ENCODE results near the gene CYP19A1. TPM values are rescaled to one million over a fixed set of nuclear protein-coding genes. Genes with fewer than 3 reads are reported as not detected.

Gene CYP19A1
- total and polyA plus RNA-seq, 9 of the 15 experiments (the other 6 are each of a cell fraction or from before 2014, with no cell fraction given): 0.16 to 0.63 (median 0.47) TPM; not detected in 3

- TF ChIP-seq, protein P1, sequence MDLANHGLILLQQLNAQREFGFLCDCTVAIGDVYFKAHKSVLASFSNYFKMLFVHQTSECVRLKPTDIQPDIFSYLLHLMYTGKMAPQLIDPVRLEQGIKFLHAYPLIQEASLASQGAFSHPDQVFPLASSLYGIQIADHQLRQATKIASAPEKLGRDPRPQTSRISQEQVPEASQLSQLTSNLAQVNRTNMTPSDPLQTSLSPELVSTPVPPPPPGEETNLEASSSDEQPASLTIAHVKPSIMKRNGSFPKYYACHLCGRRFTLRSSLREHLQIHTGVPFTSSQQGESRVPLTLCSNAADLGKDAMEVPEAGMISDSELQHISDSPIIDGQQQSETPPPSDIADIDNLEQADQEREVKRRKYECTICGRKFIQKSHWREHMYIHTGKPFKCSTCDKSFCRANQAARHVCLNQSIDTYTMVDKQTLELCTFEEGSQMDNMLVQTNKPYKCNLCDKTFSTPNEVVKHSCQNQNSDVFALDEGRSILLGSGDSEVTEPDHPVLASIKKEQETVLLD (IDR thresholded peaks at IDR 0.05): no peak
- TF ChIP-seq IRF2 (CRISPR knock-in tag; IDR thresholded peaks at IDR 0.05): no peak
- no peak for TF ChIP-seq ZNF551 (CRISPR knock-in tag; IDR thresholded peaks at IDR 0.05)
- no peak for TF ChIP-seq U2AF2 (optimal IDR thresholded peaks at IDR 0.05; ENCODE audit: low read depth, low read length)
- TF ChIP-seq TCF3 (CRISPR knock-in tag; IDR thresholded peaks at IDR 0.05): no peak
These were observed 15.6 kb downstream of the CYP19A1 start (continued) for GRCh38 chr15:51322621-51323296.

DNA sequence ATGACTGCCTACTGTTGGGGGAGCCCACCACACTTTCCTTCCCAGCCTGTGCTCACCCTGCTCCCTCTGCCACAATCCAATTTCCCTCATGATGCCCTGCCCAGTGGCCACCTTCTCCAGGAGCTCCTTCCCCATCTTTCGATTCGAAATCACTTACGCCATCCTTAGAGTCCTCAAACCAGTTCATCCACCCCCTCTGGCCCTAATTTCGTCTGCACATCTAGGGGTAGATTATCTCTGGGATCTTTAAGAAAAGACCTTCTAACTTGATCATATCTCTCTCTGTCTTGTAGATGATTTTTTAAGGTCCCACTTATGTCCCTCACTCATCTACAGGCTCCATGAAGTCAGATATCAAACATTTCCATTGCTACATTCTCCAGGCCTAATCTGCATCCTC, 17.1 kb downstream of the CYP19A1 start:
- FAIRE-seq (no peak), ATAC-seq (no peak), DNase-seq (ENCODE audit: extremely low read depth in 1 of 4, low spot score in 3 of 4) (no peak)
- BruUV-seq (replicated peaks): no TSS peak
- no peak overlapping the region for H3K27ac ChIP-seq (ENCODE audit: extremely low read depth, low read depth, low read length)
- POLR2A ChIA-PET: no interaction called here
- no peaks in the 10 kb centered on the region; the same call in 1 of the 2 replicates for H4K20me1 ChIP-seq (replicated peaks; ENCODE audit: control insufficient read depth, insufficient read depth, low read length)
- in situ Hi-C loops (cut with MboI): no loop called here
- no peaks in the 10 kb centered on the region for H3K36me3 ChIP-seq (ENCODE audit: control insufficient read depth, insufficient read depth, low read length)
- intact Hi-C loops (cut with micrococcal nuclease): no loop called here
- H3K9ac ChIP-seq (ENCODE audit: insufficient read depth in 1 of 2, low read depth in 2 of 2, low read length in 2 of 2): no peak overlapping the region
- H3K4me2 ChIP-seq (ENCODE audit: insufficient read depth, low read length): no peak overlapping the region
- H3K9me3 ChIP-seq (replicated peaks; ENCODE audit: control insufficient read depth, insufficient read depth, low read depth, low read length): no peaks in the 10 kb centered on the region
- no peak overlapping the region for H2AFZ ChIP-seq (ENCODE audit: low read depth, low read length)
- H3K79me2 ChIP-seq (ENCODE audit: control insufficient read depth, insufficient read depth, low read length): no peaks in the 10 kb centered on the region
- H3K9me1 ChIP-seq (ENCODE audit: control insufficient read depth, insufficient read depth, low read length): no peaks in the 10 kb centered on the region
- CTCF ChIA-PET (ENCODE audit: low intra/inter-chr PET ratio): no interaction called here
- 2% methylated on average over 4 of the region's 4 CpGs for WGBS (ENCODE audit: insufficient coverage, low coverage, missing lambda C conversion rate)
- peaks cover 3 to 12% of the 10 kb centered on the region in 2 experiments; a peak in 4 of 5 replicates for H3K27me3 ChIP-seq (ENCODE audit: control insufficient read depth in 2 of 2, insufficient read depth in 2 of 2, low read length in 2 of 2)
- H3K4me1 ChIP-seq (replicated peaks in 1 of 2; ENCODE audit: control insufficient read depth in 2 of 2, insufficient read depth in 2 of 2, low read length in 2 of 2): no peaks in the 10 kb centered on the region; a peak in 1 of 5 replicates
- no peak overlapping the region for H3K4me3 ChIP-seq
- TF ChIP-seq POLR2G (IDR thresholded peaks at IDR 0.05; ENCODE audit: low read depth, low read length) (no peak), GATAD2A (IDR thresholded peaks at IDR 0.05) (no peak), TAF15 (IDR thresholded peaks at IDR 0.05; ENCODE audit: low read depth, low read length) (no peak), DMBX1 (CRISPR knock-in tag; IDR thresholded peaks at IDR 0.05; ENCODE audit: borderline replicate concordance) (no peak), ZC3H11A (IDR thresholded peaks at IDR 0.05; ENCODE audit: low read depth, low read length) (no peak), KAT8 (IDR thresholded peaks at IDR 0.05; ENCODE audit: low read depth) (no peak), GTF2E2 (tag; IDR thresholded peaks at IDR 0.05) (no peak), EP400 (IDR thresholded peaks at IDR 0.05) (no peak), ZNF57 (CRISPR knock-in tag; IDR thresholded peaks at IDR 0.05) (no peak), KAT7 (CRISPR knock-in tag; IDR thresholded peaks at IDR 0.05; ENCODE audit: borderline replicate concordance) (no peak), NCOR1 (IDR thresholded peaks at IDR 0.05) (no peak), ZNF324 (CRISPR knock-in tag; IDR thresholded peaks at IDR 0.05) (no peak), BCOR (IDR thresholded peaks at IDR 0.05) (no peak), ELF2 (CRISPR knock-in tag; IDR thresholded peaks at IDR 0.05) (no peak), GTF2A2 (tag; IDR thresholded peaks at IDR 0.05) (no peak)

All from K562 (cell line).